GM23338 (cell line): ENCODE measurements around the gene IFNA10. TPM values are rescaled to one million over a fixed set of nuclear protein-coding genes. Genes with fewer than 3 reads are reported as not detected.

Experiments
- ATAC-seq: fragments of 200-7000 bp; cut with Tn5 transposase; 3 replicates; pipeline ENCODE4 v1.9.1; 2020
- DNase-seq: peaks from one replicate; pipeline ENCODE4 v3.0.0-alpha.2; 2015; ENCODE audit warnings: low spot score
- H2AFZ ChIP-seq: fragments of 200-600 bp; sonication (generic); 2 replicates; pipeline ENCODE4 v1.8.0; 2016; ENCODE audit warnings: antibody characterized with exemption, mild to moderate bottlenecking, moderate library complexity
- H3F3A ChIP-seq: fragments of 200-600 bp; sonication (generic); replicated peaks from 2 replicates; pipeline ENCODE4 v1.8.0; 2017; ENCODE audit warnings: antibody characterized with exemption, mixed run types, low read depth
- H3K27ac ChIP-seq: fragments of 200-600 bp; sonication (generic); 2 replicates; pipeline ENCODE4 v1.6.1; 2016; ENCODE audit warnings: low read depth
- H3K27me3 ChIP-seq: fragments of 200-600 bp; sonication (generic); 2 replicates; pipeline ENCODE4 v1.8.0; 2016; ENCODE audit warnings: mild to moderate bottlenecking, mixed run types, moderate library complexity; ENCODE audit not compliant: insufficient read depth
- H3K36me3 ChIP-seq: fragments of 200-600 bp; sonication (generic); 2 replicates; pipeline ENCODE4 v1.8.0; 2016; ENCODE audit warnings: mild to moderate bottlenecking; ENCODE audit not compliant: insufficient read depth
- H3K4me1 ChIP-seq: fragments of 200-600 bp; sonication (generic); 2 replicates; pipeline ENCODE4 v1.8.0; 2016; ENCODE audit warnings: mild to moderate bottlenecking, moderate library complexity; ENCODE audit not compliant: insufficient read depth
- H3K4me2 ChIP-seq: fragments of 200-600 bp; sonication (generic); 2 replicates; pipeline ENCODE4 v1.7.1; 2017; ENCODE audit warnings: mixed run types
- H3K4me3 ChIP-seq: fragments of 200-600 bp; sonication (generic); 2 replicates; pipeline ENCODE4 v1.6.1; 2016; ENCODE audit warnings: mixed run types
- H3K79me2 ChIP-seq: fragments of 200-600 bp; sonication (generic); replicated peaks from 2 replicates; pipeline ENCODE4 v1.8.0; 2017; ENCODE audit warnings: mild to moderate bottlenecking; ENCODE audit not compliant: insufficient read depth
- H3K9me2 ChIP-seq: fragments of 200-600 bp; sonication (generic); 2 replicates; pipeline ENCODE4 v1.8.0; 2017; ENCODE audit not compliant: insufficient read depth
- H4K20me1 ChIP-seq: fragments of 200-600 bp; sonication (generic); replicated peaks from 2 replicates; pipeline ENCODE4 v1.8.0; 2017; ENCODE audit warnings: mild to moderate bottlenecking; ENCODE audit not compliant: insufficient read depth
- H3K27ac Mint-ChIP-seq: 2 replicates; pipeline ENCODE4 v1.8.0; 2020; ENCODE audit warnings: inconsistent platforms, mild to moderate bottlenecking, moderate library complexity, mixed read lengths
- H3K27me3 Mint-ChIP-seq: 3 replicates; pipeline ENCODE4 v1.8.0; 2022; ENCODE audit warnings: low read depth, mild to moderate bottlenecking, moderate library complexity, mixed read lengths, inconsistent platforms; ENCODE audit not compliant: insufficient read depth, poor library complexity
- H3K36me3 Mint-ChIP-seq: 3 replicates; pipeline ENCODE4 v1.8.0; 2021; ENCODE audit warnings: low read depth, mild to moderate bottlenecking, inconsistent platforms, moderate library complexity, mixed read lengths
- H3K4me1 Mint-ChIP-seq: 3 replicates; pipeline ENCODE4 v1.8.0; 2020; ENCODE audit warnings: mild to moderate bottlenecking, inconsistent platforms, mixed read lengths
- H3K4me3 Mint-ChIP-seq: 3 replicates; pipeline ENCODE4 v1.8.0; 2021; ENCODE audit warnings: moderate library complexity, mild to moderate bottlenecking, inconsistent platforms, mixed read lengths
- H3K9me3 Mint-ChIP-seq: 3 replicates; pipeline ENCODE4 v1.8.0; 2020; ENCODE audit warnings: moderate library complexity, mild to moderate bottlenecking, inconsistent platforms, mixed read lengths
- EZH2 ChIP-seq: fragments of 200-600 bp; sonication (generic); IDR thresholded peaks from one replicate; pipeline ENCODE4 v1.8.0; 2017; ENCODE audit warnings: antibody characterized with exemption, mild to moderate bottlenecking, low read depth; ENCODE audit not compliant: unreplicated experiment
- EZH2phosphoT487 ChIP-seq: fragments of 200-600 bp; sonication (generic); IDR thresholded peaks from one replicate; pipeline ENCODE4 v1.8.1; 2018; ENCODE audit warnings: antibody characterized with exemption; ENCODE audit not compliant: unreplicated experiment
- JUNB ChIP-seq: IDR thresholded peaks from one replicate; pipeline ENCODE4 v1.6.1; 2016; ENCODE audit warnings: antibody characterized with exemption; ENCODE audit not compliant: unreplicated experiment
- NANOG ChIP-seq: IDR thresholded peaks from 2 replicates; pipeline ENCODE4 v1.6.1; 2016; ENCODE audit warnings: antibody characterized with exemption, borderline replicate concordance
- REST ChIP-seq: IDR thresholded peaks from one replicate; pipeline ENCODE4 v1.6.1; 2018; ENCODE audit warnings: antibody characterized with exemption; ENCODE audit not compliant: unreplicated experiment
- STAT1 ChIP-seq: IDR thresholded peaks from one replicate; pipeline ENCODE4 v1.6.1; 2016; ENCODE audit warnings: antibody characterized with exemption; ENCODE audit not compliant: unreplicated experiment
- ZNF114 ChIP-seq: fragments of 250-450 bp; sonication (Bioruptor Pico); IDR thresholded peaks from 2 replicates; pipeline ENCODE4 v1.5.0; 2020; ENCODE audit warnings: mild to moderate bottlenecking, moderate library complexity
- ZNF331 ChIP-seq: fragments of 250-450 bp; sonication (Bioruptor Pico); IDR thresholded peaks from 2 replicates; pipeline ENCODE4 v1.5.0; 2020; ENCODE audit warnings: low read depth, mild to moderate bottlenecking, moderate library complexity
- polyA plus RNA-seq: library from polyadenylated mRNA; unstranded; fragments of >200 nt; fragmentation: Nextera tagmentation; extraction: Ambion mirVana; gene quantifications from 2 replicates; pipeline ENCODE4 v1.2.1, GENCODE V29; 2016
- total RNA-seq: library from RNA; depleted of rRNA; stranded (reverse); fragments of >200 nt; shearing (Covaris generic); gene quantifications from 2 replicates; pipeline ENCODE4 v1.2.3, GENCODE V29; 2014
- TF ChIP-seq, protein P1 (sequence below), 2 experiments: fragments of 200-600 bp in 1 of 2; sonication (generic) in 1 of 2; conservative IDR thresholded peaks; 2 replicates each; pipeline versions ENCODE4 v1.5.1 to v1.6.1; 2016 to 2017; ENCODE audit warnings: antibody characterized with exemption in 2 of 2, low read depth in 2 of 2, mild to moderate bottlenecking in 2 of 2, moderate library complexity in 1 of 2
- TF ChIP-seq, protein P2 (sequence below): fragments of 250-450 bp; sonication (Bioruptor Pico); IDR thresholded peaks from 2 replicates; pipeline ENCODE4 v1.5.0; 2020; ENCODE audit warnings: mild to moderate bottlenecking, moderate library complexity

The IFNA10 gene
- total and polyA plus RNA-seq, 2 experiments from 2014 or later, result not detected

DNA sequence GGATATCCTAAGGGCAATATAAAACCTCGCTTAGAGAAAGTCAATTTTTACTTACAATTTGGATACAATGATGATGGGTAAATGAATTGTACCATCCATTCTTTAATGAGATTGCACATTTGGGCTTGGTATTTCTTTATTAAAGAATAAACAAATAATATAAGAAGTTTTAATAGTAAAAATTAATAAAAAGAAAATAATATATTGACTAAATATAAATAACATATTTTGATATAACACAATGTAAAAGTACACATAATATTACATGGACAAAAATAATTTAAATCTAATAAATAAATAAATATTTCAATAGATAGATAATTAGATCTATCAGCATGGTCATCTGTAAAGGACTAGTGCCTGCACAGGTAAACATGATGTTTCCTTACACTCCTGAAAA is 41.4 kb downstream of the IFNA10 start (continued):
- TF ChIP-seq, protein P1, sequence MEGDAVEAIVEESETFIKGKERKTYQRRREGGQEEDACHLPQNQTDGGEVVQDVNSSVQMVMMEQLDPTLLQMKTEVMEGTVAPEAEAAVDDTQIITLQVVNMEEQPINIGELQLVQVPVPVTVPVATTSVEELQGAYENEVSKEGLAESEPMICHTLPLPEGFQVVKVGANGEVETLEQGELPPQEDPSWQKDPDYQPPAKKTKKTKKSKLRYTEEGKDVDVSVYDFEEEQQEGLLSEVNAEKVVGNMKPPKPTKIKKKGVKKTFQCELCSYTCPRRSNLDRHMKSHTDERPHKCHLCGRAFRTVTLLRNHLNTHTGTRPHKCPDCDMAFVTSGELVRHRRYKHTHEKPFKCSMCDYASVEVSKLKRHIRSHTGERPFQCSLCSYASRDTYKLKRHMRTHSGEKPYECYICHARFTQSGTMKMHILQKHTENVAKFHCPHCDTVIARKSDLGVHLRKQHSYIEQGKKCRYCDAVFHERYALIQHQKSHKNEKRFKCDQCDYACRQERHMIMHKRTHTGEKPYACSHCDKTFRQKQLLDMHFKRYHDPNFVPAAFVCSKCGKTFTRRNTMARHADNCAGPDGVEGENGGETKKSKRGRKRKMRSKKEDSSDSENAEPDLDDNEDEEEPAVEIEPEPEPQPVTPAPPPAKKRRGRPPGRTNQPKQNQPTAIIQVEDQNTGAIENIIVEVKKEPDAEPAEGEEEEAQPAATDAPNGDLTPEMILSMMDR (conservative IDR thresholded peaks at IDR 0.05; ENCODE audit: low read depth in 2 of 2), result no peak
- no peak for TF ChIP-seq EZH2

- no peaks in the 10 kb centered on the region for H3K36me3 Mint-ChIP-seq
- Histone ChIP-seq H3K36me3 (no peaks in the 10 kb centered on the region), H3F3A (no peaks in the 10 kb centered on the region), H3K27ac (no peak overlapping the region), H3K79me2 (no peaks in the 10 kb centered on the region), H2AFZ (no peak overlapping the region), H3K27me3 (no peaks in the 10 kb centered on the region), H3K9me2 (no peaks in the 10 kb centered on the region), H3K4me1 (no peaks in the 10 kb centered on the region), H4K20me1 (no peaks in the 10 kb centered on the region), H3K4me3 (no peak overlapping the region), H3K4me2 (no peak overlapping the region)
- H3K27me3 Mint-ChIP-seq, result no peaks in the 10 kb centered on the region
- no peak overlapping the region for H3K4me3 Mint-ChIP-seq
- ATAC-seq (no peak), DNase-seq (no peak)
- H3K4me1 Mint-ChIP-seq, result no peaks in the 10 kb centered on the region
- no peak overlapping the region for H3K27ac Mint-ChIP-seq
- H3K9me3 Mint-ChIP-seq, result no peaks in the 10 kb centered on the region
- TF ChIP-seq, protein P2, sequence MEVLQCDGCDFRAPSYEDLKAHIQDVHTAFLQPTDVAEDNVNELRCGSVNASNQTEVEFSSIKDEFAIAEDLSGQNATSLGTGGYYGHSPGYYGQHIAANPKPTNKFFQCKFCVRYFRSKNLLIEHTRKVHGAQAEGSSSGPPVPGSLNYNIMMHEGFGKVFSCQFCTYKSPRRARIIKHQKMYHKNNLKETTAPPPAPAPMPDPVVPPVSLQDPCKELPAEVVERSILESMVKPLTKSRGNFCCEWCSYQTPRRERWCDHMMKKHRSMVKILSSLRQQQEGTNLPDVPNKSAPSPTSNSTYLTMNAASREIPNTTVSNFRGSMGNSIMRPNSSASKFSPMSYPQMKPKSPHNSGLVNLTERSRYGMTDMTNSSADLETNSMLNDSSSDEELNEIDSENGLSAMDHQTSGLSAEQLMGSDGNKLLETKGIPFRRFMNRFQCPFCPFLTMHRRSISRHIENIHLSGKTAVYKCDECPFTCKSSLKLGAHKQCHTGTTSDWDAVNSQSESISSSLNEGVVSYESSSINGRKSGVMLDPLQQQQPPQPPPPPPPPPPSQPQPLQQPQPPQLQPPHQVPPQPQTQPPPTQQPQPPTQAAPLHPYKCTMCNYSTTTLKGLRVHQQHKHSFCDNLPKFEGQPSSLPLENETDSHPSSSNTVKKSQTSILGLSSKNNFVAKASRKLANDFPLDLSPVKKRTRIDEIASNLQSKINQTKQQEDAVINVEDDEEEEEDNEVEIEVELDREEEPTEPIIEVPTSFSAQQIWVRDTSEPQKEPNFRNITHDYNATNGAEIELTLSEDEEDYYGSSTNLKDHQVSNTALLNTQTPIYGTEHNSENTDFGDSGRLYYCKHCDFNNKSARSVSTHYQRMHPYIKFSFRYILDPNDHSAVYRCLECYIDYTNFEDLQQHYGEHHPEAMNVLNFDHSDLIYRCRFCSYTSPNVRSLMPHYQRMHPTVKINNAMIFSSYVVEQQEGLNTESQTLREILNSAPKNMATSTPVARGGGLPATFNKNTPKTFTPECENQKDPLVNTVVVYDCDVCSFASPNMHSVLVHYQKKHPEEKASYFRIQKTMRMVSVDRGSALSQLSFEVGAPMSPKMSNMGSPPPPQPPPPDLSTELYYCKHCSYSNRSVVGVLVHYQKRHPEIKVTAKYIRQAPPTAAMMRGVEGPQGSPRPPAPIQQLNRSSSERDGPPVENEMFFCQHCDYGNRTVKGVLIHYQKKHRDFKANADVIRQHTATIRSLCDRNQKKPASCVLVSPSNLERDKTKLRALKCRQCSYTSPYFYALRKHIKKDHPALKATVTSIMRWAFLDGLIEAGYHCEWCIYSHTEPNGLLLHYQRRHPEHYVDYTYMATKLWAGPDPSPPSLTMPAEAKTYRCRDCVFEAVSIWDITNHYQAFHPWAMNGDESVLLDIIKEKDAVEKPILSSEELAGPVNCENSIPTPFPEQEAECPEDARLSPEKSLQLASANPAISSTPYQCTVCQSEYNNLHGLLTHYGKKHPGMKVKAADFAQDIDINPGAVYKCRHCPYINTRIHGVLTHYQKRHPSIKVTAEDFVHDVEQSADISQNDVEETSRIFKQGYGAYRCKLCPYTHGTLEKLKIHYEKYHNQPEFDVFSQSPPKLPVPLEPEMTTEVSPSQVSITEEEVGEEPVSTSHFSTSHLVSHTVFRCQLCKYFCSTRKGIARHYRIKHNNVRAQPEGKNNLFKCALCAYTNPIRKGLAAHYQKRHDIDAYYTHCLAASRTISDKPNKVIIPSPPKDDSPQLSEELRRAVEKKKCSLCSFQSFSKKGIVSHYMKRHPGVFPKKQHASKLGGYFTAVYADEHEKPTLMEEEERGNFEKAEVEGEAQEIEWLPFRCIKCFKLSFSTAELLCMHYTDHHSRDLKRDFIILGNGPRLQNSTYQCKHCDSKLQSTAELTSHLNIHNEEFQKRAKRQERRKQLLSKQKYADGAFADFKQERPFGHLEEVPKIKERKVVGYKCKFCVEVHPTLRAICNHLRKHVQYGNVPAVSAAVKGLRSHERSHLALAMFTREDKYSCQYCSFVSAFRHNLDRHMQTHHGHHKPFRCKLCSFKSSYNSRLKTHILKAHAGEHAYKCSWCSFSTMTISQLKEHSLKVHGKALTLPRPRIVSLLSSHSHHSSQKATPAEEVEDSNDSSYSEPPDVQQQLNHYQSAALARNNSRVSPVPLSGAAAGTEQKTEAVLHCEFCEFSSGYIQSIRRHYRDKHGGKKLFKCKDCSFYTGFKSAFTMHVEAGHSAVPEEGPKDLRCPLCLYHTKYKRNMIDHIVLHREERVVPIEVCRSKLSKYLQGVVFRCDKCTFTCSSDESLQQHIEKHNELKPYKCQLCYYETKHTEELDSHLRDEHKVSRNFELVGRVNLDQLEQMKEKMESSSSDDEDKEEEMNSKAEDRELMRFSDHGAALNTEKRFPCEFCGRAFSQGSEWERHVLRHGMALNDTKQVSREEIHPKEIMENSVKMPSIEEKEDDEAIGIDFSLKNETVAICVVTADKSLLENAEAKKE (CRISPR knock-in tag), result no peak
- TF ChIP-seq NANOG (no peak), ZNF114 (CRISPR knock-in tag) (no peak), JUNB (no peak), ZNF331 (no peak), REST (no peak), EZH2 (no peak), EZH2phosphoT487 (no peak), STAT1 (no peak)
- TF ChIP-seq, protein P1 (conservative IDR thresholded peaks at IDR 0.05; ENCODE audit: low read depth in 2 of 2), result no peak
Measured at GRCh38 chr9:21160178-21160577, 46.8 kb downstream of the IFNA10 start.
